ENCODE measurements around the gene GJD3. TPM values are rescaled to one million over a fixed set of nuclear protein-coding genes. Genes with fewer than 3 reads are reported as not detected.
"Not testable (repeated sequence)": the region's sequence is repeated elsewhere in the genome, so short reads cannot be mapped to it uniquely, and the experiment has no call there.

The GJD3 gene
- total RNA-seq, 2 donors from 2014 or later, result 0.82 to 5.3 TPM

DNA sequence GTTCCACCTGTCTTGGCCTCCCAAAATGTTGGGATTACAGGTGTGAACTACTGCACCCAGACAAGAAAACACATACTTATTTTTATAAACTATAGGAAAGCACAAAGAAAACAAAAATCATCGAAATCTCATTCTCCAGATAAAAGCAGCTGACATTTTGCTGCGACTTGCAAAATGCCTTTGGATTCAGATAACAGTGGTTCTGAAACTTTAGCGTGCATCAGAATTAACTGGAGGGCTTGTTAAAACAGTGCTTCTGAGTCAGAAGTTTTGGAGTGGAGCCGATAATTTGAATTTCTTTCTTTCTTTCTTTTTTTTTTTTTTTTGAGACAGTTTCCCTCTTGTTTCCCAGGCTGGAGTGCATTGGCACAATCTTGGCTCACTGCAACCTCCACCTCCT, 17.7 kb upstream of the GJD3 start:
- H3K27ac ChIP-seq, result no peak overlapping the region
- no peaks in the 10 kb centered on the region for H3K4me1 ChIP-seq (replicated peaks)
- H3K36me3 ChIP-seq, result no peaks in the 10 kb centered on the region
- no peak for DNase-seq (ENCODE audit: low spot score)
- WGBS, result 56% methylated on average over 4 of the region's 4 CpGs
- no peak overlapping the region for H3K4me3 ChIP-seq
- no peaks in the 10 kb centered on the region for H3K27me3 ChIP-seq (replicated peaks; ENCODE audit: insufficient read depth)
- intact Hi-C loops (cut with DNase I), result no loop called here
- TF ChIP-seq POLR2A (IDR thresholded peaks at IDR 0.05), result no peak
- TF ChIP-seq, protein P1, sequence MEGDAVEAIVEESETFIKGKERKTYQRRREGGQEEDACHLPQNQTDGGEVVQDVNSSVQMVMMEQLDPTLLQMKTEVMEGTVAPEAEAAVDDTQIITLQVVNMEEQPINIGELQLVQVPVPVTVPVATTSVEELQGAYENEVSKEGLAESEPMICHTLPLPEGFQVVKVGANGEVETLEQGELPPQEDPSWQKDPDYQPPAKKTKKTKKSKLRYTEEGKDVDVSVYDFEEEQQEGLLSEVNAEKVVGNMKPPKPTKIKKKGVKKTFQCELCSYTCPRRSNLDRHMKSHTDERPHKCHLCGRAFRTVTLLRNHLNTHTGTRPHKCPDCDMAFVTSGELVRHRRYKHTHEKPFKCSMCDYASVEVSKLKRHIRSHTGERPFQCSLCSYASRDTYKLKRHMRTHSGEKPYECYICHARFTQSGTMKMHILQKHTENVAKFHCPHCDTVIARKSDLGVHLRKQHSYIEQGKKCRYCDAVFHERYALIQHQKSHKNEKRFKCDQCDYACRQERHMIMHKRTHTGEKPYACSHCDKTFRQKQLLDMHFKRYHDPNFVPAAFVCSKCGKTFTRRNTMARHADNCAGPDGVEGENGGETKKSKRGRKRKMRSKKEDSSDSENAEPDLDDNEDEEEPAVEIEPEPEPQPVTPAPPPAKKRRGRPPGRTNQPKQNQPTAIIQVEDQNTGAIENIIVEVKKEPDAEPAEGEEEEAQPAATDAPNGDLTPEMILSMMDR (IDR thresholded peaks at IDR 0.05), result no peak
- TF ChIP-seq POLR2AphosphoS5 (IDR thresholded peaks at IDR 0.05), result no peak
- H3K9me3 ChIP-seq, result no peaks in the 10 kb centered on the region

DNA sequence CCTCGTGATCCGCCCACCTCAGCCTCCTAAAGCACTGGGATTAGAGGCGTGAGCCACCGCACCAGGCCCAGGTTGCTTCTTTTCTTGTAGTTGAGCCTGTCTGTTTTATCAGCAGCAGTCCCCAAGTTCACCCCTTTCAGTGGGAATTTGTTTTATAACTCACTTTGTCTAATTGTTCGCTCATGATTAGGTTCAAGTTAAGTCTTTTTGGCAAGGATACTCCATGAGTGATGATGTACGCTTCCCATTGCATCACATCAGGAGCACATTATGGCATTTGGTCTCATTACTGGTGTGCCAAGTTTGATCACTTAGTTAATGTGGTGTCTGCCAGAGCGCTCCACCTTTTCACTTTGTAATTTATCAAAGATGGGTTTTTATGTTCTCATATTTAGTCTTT, 14.4 kb upstream of the GJD3 start:
- TF ChIP-seq POLR2AphosphoS5 (IDR thresholded peaks at IDR 0.05) (no peak), POLR2A (IDR thresholded peaks at IDR 0.05) (no peak)
- TF ChIP-seq, protein P1 (IDR thresholded peaks at IDR 0.05), result no peak
- H3K4me3 ChIP-seq, result no peak overlapping the region
- 93% methylated on average over 7 of the region's 7 CpGs for WGBS
- DNase-seq (ENCODE audit: low spot score), result no peak
- H3K27ac ChIP-seq, result no peak overlapping the region
- intact Hi-C loops (cut with DNase I), result no loop called here
- no peaks in the 10 kb centered on the region for H3K27me3 ChIP-seq (replicated peaks; ENCODE audit: insufficient read depth)
- H3K4me1 ChIP-seq (replicated peaks), result no peaks in the 10 kb centered on the region
- H3K9me3 ChIP-seq, result no peaks in the 10 kb centered on the region
- H3K36me3 ChIP-seq, result no peaks in the 10 kb centered on the region

DNA sequence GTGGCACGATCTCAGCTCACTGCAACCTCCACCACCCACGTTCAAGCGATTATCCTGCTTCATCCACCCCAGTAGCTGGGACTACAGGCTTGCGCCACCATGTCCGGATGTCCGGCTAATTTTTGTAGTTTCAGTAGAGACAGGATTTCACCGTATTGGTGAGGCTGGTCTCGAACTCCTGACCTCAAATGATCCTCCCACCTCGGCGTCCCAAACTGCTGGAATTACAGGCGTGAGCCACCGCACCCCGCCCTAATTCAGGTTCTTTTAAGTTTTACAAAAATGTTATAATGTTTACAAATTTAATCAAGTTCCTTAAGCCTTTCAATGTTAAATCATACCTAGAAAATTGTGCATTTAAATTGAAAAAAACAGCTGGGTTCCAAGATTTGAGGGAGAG, 13.3 kb upstream of the GJD3 start:
- Histone ChIP-seq H3K4me1 (replicated peaks) (no peaks in the 10 kb centered on the region), H3K9me3 (no peaks in the 10 kb centered on the region), H3K36me3 (no peaks in the 10 kb centered on the region), H3K27ac (no peak overlapping the region), H3K27me3 (replicated peaks; ENCODE audit: insufficient read depth) (no peaks in the 10 kb centered on the region), H3K4me3 (no peak overlapping the region)
- no peak for DNase-seq (ENCODE audit: low spot score)
- WGBS, result 90% methylated on average over 13 of the region's 13 CpGs
- intact Hi-C loops (cut with DNase I), result no loop called here
- TF ChIP-seq, protein P1 (IDR thresholded peaks at IDR 0.05), result no peak
- TF ChIP-seq POLR2AphosphoS5 (IDR thresholded peaks at IDR 0.05) (no peak), POLR2A (IDR thresholded peaks at IDR 0.05) (no peak)

DNA sequence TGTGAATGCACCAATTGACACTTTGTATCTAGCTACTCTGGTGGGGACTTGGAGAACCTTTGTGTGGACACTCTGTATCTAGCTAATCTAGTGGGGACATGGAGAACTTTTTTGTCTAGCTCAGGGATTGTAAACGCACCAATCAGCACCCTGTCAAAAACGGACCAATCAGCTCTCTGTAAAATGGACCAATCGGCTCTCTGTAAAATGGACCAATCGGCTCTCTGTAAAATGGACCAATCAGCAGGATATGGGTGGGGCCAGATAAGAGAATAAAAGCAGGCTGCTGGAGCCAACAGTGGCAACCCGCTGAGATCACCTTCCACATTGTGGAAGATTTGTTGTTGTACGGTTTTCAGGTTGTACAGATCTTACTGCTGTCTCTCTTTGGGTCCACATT, 12.0 kb upstream of the GJD3 start:
- H3K36me3 ChIP-seq; H3K27ac ChIP-seq; H3K4me1 ChIP-seq (replicated peaks); H3K9me3 ChIP-seq; H3K27me3 ChIP-seq (replicated peaks; ENCODE audit: insufficient read depth); DNase-seq (ENCODE audit: low spot score); intact Hi-C loops (cut with DNase I); H3K4me3 ChIP-seq: not testable (repeated sequence)
- 89% methylated on average over 6 of the region's 6 CpGs for WGBS

DNA sequence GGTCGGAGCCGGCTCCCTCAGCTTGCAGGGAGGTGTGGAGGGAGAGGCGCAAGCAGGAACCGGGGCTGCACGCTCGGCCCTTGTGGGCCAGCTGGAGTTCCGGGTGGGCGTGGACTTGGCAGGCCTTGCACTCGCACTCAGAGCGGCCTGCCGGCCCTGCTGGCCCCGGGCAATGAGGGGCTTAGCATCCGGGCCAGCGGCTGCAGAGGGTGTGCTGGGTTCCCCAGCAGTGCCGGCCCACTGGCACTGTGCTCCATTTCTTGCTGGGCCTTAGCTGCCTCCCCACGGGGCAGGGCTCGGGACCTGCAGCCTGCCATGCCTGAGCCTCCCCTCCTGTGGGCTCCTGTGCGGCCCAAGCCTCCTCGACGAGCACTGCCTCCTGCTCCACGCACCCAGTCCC, 11.2 kb upstream of the GJD3 start:
- H3K9me3 ChIP-seq; H3K4me3 ChIP-seq; H3K36me3 ChIP-seq; DNase-seq (ENCODE audit: low spot score); intact Hi-C loops (cut with DNase I); H3K27ac ChIP-seq; H3K27me3 ChIP-seq (replicated peaks; ENCODE audit: insufficient read depth); H3K4me1 ChIP-seq (replicated peaks): not testable (repeated sequence)
- 87% methylated on average over 13 of the region's 21 CpGs for WGBS

DNA sequence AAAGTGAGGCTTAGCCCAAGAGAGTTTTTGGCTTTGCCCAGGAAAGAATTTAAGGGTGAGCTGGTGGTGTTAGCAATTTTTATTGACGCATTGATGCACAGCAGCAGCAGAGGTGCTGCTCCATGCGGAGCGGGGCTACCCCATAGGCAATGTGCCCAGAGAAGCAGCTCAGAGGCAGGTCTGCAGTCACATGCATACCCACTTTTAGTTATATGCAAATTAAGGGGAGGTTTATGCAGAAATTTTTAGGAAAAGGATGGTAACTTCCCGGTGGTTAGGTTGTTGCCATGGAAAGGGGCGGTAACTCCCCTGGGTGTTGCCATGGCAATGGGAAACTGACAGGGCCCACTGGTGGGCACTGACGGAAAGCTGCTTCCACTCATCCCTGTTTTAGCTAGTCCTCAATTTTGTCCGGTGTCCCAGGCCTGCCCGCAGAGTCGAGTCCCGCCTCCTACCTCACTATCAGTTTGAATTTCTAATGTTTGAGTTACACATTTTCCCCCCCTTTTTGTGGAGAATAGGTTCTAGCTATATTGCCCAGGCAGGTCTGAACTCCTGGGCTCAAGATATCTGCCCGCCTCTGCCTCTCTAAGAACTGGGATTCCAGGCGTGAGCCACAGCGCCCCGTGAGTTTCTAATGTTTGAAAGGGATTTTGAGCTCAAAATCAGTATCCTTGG, 10.4 kb upstream of the GJD3 start:
- WGBS, result 74% methylated on average over 14 of the region's 14 CpGs
- TF ChIP-seq POLR2AphosphoS5 (IDR thresholded peaks at IDR 0.05), result no peak
- intact Hi-C loops (cut with DNase I), result no loop called here
- Histone ChIP-seq H3K27me3 (replicated peaks; ENCODE audit: insufficient read depth) (no peaks in the 10 kb centered on the region), H3K4me3 (no peak overlapping the region), H3K9me3 (no peaks in the 10 kb centered on the region), H3K27ac (no peak overlapping the region), H3K4me1 (replicated peaks) (no peaks in the 10 kb centered on the region), H3K36me3 (no peaks in the 10 kb centered on the region)
- DNase-seq (ENCODE audit: low spot score), result no peak

All from prostate gland (tissue), 2 donors.